Measurements from ENCODE around the gene CRY1.

Gene CRY1

DNA sequence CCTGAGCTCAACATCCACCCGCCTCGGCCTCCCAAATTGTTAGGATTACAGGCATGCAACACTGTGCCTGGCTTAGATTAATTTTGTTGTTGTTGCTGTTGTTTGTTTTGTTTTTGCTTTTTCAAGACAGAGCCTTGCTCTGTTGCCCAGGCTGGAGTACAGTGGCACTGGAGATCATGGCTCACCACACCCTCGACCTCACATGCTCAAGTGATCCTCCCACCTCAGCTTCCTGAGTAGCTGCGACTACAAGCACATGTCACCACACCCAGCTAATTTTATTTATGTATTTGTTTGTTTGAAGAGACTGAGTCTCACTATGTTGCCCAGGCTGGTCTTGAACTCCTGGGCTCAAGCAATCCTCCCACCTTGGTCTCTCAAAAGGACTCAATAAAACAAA, 26.7 kb downstream of the CRY1 start:
- TF ChIP-seq, protein P1, sequence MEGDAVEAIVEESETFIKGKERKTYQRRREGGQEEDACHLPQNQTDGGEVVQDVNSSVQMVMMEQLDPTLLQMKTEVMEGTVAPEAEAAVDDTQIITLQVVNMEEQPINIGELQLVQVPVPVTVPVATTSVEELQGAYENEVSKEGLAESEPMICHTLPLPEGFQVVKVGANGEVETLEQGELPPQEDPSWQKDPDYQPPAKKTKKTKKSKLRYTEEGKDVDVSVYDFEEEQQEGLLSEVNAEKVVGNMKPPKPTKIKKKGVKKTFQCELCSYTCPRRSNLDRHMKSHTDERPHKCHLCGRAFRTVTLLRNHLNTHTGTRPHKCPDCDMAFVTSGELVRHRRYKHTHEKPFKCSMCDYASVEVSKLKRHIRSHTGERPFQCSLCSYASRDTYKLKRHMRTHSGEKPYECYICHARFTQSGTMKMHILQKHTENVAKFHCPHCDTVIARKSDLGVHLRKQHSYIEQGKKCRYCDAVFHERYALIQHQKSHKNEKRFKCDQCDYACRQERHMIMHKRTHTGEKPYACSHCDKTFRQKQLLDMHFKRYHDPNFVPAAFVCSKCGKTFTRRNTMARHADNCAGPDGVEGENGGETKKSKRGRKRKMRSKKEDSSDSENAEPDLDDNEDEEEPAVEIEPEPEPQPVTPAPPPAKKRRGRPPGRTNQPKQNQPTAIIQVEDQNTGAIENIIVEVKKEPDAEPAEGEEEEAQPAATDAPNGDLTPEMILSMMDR (IDR thresholded peaks at IDR 0.05; ENCODE audit: insufficient read depth, low read length, missing control alignments): no peak
- no peak overlapping the region for H3K4me3 ChIP-seq (ENCODE audit: low read depth, low read length)
- no peak for DNase-seq (ENCODE audit: low read depth, low spot score)
- POLR2A ChIA-PET: no interaction called here
- CTCF ChIA-PET: no interaction called here

DNA sequence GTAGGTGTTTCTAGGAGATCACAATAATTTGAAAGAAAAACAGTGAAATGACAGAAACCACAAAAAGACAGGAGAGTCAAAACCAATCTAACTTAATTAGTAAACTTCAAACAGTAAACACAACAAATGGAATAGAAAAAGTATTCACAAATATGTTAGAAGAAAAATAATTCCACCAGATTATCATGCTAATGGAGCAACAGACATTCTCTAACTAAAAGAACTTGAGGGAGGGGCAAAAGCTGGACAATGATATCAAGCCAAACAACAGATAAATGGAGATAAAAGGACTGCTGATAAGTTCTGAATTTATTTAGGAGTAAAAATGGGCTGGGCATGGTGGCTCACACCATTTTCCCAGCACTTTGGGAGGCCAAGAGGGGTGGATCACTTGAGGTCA, 28.7 kb downstream of the CRY1 start:
- POLR2A ChIA-PET: no interaction called here

DNA sequence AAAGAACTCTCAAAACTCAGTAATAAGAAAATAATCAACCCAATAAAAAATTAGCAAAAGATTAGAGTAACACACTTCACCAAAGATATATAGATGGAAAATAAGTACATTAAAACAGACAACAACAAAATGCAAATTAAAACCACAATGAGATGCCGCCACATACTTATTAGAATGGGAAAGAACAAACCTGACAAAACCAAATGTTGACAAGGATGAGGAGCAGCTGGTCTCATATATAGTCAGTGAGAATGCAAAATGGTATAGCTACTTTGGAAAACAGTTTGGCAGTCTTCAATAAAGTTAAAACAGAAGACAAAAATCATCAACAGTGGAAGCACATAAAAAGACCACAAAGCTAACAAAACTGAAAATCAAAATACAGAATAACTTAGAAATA, 29.1 kb downstream of the CRY1 start:
- CTCF ChIA-PET: no interaction called here
- POLR2A ChIA-PET: no interaction called here

More for the DNA sequence above, 28.7 kb downstream of the CRY1 start:
- CTCF ChIA-PET: no interaction called here
- TF ChIP-seq, protein P1 (IDR thresholded peaks at IDR 0.05; ENCODE audit: insufficient read depth, low read length, missing control alignments): no peak
- H3K4me3 ChIP-seq (ENCODE audit: low read depth, low read length): no peak overlapping the region
- DNase-seq (ENCODE audit: low read depth, low spot score): no peak

DNA sequence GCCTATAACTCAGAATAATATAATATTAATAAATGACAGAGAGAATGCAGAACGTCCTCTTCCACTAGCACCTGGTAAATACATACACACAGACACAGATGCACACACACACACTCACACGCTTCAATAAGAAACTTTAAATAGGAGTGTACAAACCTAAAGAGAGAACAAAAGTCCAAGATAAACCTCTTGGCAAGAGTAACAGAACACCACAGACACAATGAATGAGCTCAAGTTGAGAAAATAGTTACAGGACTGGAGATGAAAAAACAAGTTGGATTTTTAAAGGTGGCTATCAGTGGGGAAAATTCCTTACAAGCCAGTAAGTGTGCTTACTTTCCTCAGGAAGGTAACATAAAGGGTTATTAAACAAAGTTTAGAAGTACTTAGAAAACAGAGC, 35.2 kb downstream of the CRY1 start:
- no peak for DNase-seq (ENCODE audit: low read depth, low spot score)
- TF ChIP-seq, protein P1 (IDR thresholded peaks at IDR 0.05; ENCODE audit: insufficient read depth, low read length, missing control alignments): no peak
- ChIA-PET POLR2A (no interaction called here), CTCF (interaction anchor here (0.6 to 1.0 kb wide), 2 partner anchors 20 to 550 kb away, joined by 3 to 4 read pairs; no protein-coding TSS in a partner anchor)
- H3K4me3 ChIP-seq (ENCODE audit: low read depth, low read length): no peak overlapping the region

More for the DNA sequence above, 29.1 kb downstream of the CRY1 start:
- DNase-seq (ENCODE audit: low read depth, low spot score): no peak
- TF ChIP-seq, protein P1 (IDR thresholded peaks at IDR 0.05; ENCODE audit: insufficient read depth, low read length, missing control alignments): no peak
- H3K4me3 ChIP-seq (ENCODE audit: low read depth, low read length): no peak overlapping the region

DNA sequence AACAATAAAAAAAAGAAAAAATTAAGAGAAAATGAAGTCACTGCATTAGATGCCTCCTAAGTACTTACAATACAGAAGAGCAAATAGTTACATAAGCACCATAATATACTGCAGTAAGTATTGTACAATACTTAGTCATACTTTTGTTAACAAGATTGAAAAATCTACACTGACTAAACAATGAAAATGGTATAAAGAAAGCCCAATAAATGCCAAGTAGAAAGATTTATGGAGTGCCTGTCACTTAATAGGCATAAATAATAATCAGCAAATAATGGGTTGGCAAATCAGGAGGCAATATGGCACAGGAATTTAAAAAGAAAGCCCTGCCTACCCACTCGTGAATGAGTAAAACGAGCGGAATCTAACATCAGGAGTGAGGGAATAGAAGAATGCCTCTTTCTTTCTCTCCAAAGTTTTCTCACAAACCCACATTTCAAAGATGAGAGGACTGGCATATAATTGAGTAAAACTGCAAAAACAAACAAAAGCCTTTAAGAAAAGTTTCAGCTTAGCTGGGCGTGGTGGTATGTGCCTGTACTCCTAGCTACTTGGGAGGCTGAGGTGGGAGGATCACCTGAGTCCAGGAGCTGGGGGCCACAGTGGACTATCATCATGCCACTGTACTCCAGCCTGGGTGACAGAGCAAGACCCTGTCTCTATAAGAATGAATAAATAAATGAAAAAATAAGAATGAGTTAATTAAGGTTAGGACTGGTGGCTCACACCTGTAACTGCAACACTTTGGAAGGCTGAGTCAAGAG, 36.1 kb downstream of the CRY1 start:
- ChIA-PET POLR2A (no interaction called here), CTCF (interaction anchor here (1.2 to 2.1 kb wide), 2 partner anchors 14 to 35 kb away, joined by 3 to 6 read pairs; no protein-coding TSS in a partner anchor)
- TF ChIP-seq, protein P1 (IDR thresholded peaks at IDR 0.05; ENCODE audit: insufficient read depth, low read length, missing control alignments): no peak
- DNase-seq (ENCODE audit: low read depth, low spot score): no peak
- H3K4me3 ChIP-seq (ENCODE audit: low read depth, low read length): no peak overlapping the region

DNA sequence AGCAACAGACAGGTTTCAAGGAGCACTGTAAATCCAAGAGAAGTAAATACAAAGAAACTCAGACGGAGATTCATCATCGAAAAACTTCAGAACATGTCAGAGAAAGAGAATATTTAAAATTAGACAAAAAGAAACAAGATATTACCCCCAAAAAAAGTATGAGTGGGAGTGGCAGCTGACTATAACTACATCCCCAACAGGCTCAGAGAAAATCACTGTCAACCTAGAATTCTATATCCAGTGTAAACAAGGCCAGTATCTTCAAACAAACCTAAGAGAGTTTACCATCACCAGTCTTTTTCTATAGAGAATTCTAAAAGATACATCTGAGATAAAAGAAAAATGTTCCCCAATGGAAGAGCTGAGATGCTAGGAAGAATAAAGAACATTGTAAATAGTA, 39.6 kb downstream of the CRY1 start:
- DNase-seq (ENCODE audit: low read depth, low spot score): no peak
- ChIA-PET POLR2A (no interaction called here), CTCF (interaction anchor here (1.4 to 1.6 kb wide), 2 partner anchors 14 to 38 kb away, joined by 3 to 6 read pairs; no protein-coding TSS in a partner anchor)
- H3K4me3 ChIP-seq (ENCODE audit: low read depth, low read length): no peak overlapping the region
- TF ChIP-seq, protein P1 (IDR thresholded peaks at IDR 0.05; ENCODE audit: insufficient read depth, low read length, missing control alignments): no peak

Measured in AG04449 (cell line).